ENCODE results near the gene PLXNB2. TPM values are rescaled to one million over a fixed set of nuclear protein-coding genes. Genes with fewer than 3 reads are reported as not detected.

Gene PLXNB2
- total RNA-seq, 1 donor from 2014 or later = 287 TPM

DNA sequence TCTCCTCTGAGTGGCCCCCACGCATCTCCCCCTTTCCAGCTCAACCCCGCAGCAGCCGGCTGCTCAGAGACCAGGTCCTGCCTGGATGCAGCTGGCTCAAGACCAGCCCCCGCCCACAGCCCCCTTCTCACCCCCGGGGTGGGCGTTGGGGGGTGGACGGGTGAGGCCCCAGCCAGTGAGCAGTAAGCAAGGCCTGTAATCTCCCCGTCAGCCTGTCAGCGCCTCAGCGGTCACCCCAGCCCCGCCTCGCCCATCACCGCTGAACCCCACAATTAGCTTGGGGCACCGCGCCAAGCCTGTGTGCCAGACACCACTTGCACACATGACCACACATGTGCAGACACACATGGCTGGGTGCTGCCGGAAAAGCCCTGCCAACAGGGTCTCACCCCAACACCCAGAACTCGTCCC lies 5.9 kb downstream of the PLXNB2 start:
- intact Hi-C loops (cut with DNase I) = loop anchor here (10.0 kb wide), 1 partner anchor 367 kb away; no protein-coding TSS in a partner anchor
- peak overlapping the region in 1 of 2 donors; percentile 5 for H3K4me3 ChIP-seq
- DNase-seq (ENCODE audit: low spot score in 2 of 2) = no peak
- peak overlapping the region; percentile 86 to 96 for H3K27ac ChIP-seq
- H3K4me1 ChIP-seq = peaks cover 59 to 80% of the 10 kb centered on the region in 2 donors
- no peaks in the 10 kb centered on the region for H3K27me3 ChIP-seq
- no peaks in the 10 kb centered on the region for H3K36me3 ChIP-seq
- TF ChIP-seq, protein P1, sequence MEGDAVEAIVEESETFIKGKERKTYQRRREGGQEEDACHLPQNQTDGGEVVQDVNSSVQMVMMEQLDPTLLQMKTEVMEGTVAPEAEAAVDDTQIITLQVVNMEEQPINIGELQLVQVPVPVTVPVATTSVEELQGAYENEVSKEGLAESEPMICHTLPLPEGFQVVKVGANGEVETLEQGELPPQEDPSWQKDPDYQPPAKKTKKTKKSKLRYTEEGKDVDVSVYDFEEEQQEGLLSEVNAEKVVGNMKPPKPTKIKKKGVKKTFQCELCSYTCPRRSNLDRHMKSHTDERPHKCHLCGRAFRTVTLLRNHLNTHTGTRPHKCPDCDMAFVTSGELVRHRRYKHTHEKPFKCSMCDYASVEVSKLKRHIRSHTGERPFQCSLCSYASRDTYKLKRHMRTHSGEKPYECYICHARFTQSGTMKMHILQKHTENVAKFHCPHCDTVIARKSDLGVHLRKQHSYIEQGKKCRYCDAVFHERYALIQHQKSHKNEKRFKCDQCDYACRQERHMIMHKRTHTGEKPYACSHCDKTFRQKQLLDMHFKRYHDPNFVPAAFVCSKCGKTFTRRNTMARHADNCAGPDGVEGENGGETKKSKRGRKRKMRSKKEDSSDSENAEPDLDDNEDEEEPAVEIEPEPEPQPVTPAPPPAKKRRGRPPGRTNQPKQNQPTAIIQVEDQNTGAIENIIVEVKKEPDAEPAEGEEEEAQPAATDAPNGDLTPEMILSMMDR (IDR thresholded peaks at IDR 0.05) = no peak
- no peaks in the 10 kb centered on the region for H3K9me3 ChIP-seq

DNA sequence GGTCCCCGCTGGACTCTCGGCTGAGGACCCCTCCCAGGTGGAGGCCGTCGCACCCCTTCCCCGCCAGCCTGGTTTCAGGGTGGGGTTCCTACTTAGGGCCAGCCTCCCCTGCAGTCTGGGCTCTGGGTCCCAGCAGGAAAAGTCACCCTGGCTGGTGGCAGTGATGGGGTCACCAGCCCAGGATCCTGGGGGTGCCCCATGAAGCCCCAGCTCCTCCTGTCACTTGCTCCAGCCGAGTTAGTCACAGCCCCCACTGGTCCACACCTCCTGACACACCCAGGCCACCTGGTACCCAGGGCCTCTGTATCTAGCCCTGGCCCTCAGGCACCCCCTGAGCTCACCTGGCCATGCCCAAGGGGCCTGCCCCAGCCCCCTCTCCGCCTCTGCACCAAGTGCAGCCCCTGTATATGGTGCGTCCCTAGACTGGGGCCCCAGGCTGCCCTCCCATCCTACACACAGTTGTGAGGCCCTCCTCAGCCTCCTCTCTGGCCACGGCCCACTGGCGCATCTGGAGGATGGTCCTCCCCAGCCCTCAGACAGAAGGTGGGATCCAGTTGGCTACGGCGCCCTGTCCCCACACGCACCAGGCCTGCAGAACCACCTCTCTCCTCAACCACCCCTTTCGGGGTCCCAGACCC lies 6.7 kb downstream of the PLXNB2 start:
- peak overlapping the region; percentile 58 to 86 for H3K27ac ChIP-seq
- TF ChIP-seq, protein P1 (IDR thresholded peaks at IDR 0.05) = no peak
- DNase-seq (ENCODE audit: low spot score in 2 of 2) = no peak
- H3K9me3 ChIP-seq = no peaks in the 10 kb centered on the region
- H3K4me3 ChIP-seq = peak overlapping the region; percentile 34 to 43
- H3K36me3 ChIP-seq = no peaks in the 10 kb centered on the region
- H3K27me3 ChIP-seq = no peaks in the 10 kb centered on the region
- intact Hi-C loops (cut with DNase I) = loop anchor here (10.0 kb wide), 1 partner anchor 366 kb away; no protein-coding TSS in a partner anchor
- peaks cover 59 to 80% of the 10 kb centered on the region in 2 donors for H3K4me1 ChIP-seq

DNA sequence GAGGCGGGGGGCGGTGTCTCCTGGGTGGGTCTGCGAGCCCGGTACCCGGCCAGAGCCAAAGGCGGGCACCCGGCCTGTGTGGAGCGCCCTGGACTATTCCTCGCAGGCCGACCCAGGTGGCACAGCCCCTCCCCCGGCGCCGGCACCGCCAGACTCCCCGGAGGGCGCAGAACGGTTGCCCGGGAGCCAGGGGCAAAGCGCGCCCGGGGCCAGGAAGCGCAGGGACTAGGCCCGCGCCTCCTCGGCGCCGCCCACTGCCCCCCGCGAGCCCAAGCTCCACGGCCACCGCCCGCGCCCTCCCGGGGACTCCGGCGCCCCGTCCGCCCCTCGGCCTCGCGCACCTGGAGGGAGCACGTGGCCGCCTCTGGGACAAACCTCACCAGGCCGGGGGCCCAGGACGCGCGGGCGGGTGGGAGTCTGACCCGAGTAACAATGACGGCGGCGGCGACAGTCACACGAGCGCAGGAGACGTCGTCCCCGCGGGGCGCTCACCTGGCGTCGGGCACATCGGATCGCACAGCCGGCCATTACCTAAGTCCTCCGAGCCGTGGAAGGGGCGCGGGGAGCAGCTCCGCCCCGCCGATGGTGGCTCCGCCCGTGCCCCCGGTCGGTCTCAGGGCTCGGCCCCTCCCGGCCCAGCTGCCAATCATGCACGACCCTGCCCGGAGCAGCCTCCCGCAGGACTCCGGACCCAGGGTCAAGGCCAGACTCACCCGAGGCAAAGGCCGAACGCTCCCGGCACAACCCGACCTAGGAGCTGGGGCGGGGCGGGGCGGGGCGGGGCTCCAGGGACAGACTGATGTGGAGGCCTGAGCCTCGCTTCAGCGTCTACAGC lies 7.4 kb downstream of the PLXNB2 start:
- Histone ChIP-seq H3K36me3 (no peaks in the 10 kb centered on the region), H3K27ac (peak overlapping the region; percentile 58 to 86), H3K9me3 (no peaks in the 10 kb centered on the region), H3K4me3 (peak overlapping the region; percentile 34 to 43), H3K4me1 (peaks cover 53 to 73% of the 10 kb centered on the region in 2 donors), H3K27me3 (no peaks in the 10 kb centered on the region)
- TF ChIP-seq, protein P1 (IDR thresholded peaks at IDR 0.05) = no peak
- intact Hi-C loops (cut with DNase I) = loop anchor here (10.0 kb wide), 1 partner anchor 365 kb away; no protein-coding TSS in a partner anchor
- no peak for DNase-seq (ENCODE audit: low spot score in 2 of 2)

DNA sequence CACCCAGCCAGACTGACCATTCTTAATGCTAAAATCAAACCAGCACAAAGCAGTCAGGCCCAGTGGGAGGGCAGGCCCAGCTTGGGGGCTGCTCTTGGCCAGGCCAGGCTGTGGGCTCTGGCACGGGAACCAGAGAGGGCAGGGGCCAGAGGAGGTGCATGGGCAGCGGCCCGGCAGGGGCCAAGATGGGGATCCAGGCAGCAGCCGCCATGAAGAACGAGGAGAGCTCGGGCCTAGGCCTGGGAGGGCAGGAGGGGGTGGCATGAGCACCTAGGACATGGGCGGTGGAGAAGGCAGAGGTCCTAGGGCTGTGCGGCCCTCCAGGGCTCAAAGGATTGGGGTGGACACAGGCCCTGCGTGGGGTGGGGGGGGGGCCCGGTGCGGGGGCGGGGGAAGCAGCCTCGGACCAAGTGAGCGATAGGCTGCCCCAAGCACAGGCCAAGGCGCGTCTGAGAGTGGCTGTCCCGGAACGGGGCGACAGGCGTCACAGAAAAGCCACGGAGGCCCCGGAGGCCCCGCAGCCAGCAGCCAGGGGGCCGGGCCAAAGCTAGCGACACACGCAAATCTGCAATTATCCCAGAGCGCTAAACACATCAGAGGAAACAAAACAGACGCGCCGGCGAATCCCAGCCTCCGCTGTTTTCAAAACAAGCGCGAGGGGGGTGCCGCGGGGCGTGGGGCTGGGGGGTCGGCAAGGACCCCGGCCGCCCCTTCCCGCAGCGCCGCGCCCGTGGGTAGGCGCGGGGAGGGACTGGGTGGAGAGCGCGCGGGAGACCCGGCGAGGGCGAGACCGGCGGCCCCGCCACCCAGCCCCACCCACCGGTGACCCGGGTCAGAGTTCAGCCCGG lies 8.3 kb downstream of the PLXNB2 start:
- H3K4me3 ChIP-seq = peak overlapping the region; percentile 34 to 43
- H3K36me3 ChIP-seq = no peaks in the 10 kb centered on the region
- DNase-seq (ENCODE audit: low spot score in 2 of 2) = no peak
- intact Hi-C loops (cut with DNase I) = no loop called here
- H3K27me3 ChIP-seq = no peaks in the 10 kb centered on the region
- H3K4me1 ChIP-seq = peaks cover 44 to 73% of the 10 kb centered on the region in 2 donors
- no peaks in the 10 kb centered on the region for H3K9me3 ChIP-seq
- TF ChIP-seq, protein P1 (IDR thresholded peaks at IDR 0.05) = no peak
- H3K27ac ChIP-seq = peak overlapping the region; percentile 58 to 86

DNA sequence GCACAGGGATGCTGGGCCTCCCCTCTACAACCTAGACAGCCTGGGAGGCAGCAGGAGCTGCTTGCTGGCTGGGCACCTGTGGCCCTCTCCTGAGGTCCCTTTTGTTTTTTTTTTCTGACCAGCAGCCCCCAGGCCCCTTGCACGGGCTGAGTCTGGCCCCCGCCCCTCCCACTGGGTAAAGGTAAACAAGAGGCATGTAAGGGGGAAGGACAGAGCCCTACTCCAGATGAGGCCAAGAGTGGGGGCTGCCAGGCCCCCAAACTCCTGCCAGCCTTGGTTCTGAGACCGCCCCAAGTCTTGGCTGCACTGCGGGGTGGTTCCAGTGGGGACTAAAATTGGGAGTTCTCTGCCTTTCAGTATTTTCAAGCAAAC lies 9.2 kb downstream of the PLXNB2 start:
- Histone ChIP-seq H3K36me3 (no peaks in the 10 kb centered on the region), H3K27me3 (no peaks in the 10 kb centered on the region), H3K9me3 (no peaks in the 10 kb centered on the region), H3K4me1 (peaks cover 39 to 73% of the 10 kb centered on the region in 2 donors), H3K27ac (peak overlapping the region; percentile 2 to 33), H3K4me3 (no peak overlapping the region)
- TF ChIP-seq, protein P1 (IDR thresholded peaks at IDR 0.05) = no peak
- intact Hi-C loops (cut with DNase I) = no loop called here
- no peak for DNase-seq (ENCODE audit: low spot score in 2 of 2)
